ENCODE results near the gene TRAK2. TPM values are rescaled to one million over a fixed set of nuclear protein-coding genes. Genes with fewer than 3 reads are reported as not detected.
"Not testable (repeated sequence)": the region's sequence is repeated elsewhere in the genome, so short reads cannot be mapped to it uniquely, and the experiment has no call there.

Gene TRAK2
- total RNA-seq, 4 donors from 2014 or later: 41.5 to 78.9 (median 54.5) TPM

DNA sequence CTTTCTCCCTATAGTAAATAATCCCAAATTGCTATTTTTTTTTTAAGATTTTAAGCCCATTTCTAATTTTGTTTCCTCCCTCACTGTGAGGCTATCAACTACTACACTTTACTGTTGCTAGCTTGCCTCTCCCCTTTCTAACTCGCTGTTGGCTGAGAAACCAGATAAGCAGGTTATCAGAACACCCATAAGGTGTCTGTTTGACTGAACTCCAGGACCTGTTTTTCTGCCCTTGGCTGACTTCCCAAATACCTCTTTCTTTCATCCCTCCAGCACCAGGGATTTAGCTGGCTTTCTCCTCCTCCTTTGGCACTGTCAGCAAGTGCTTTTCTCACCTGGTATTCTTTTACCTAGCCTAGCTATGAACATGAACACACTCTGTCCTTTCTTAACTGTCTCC lies 11.1 kb downstream of the TRAK2 start:
- Histone ChIP-seq H3K9me3 (no peaks in the 10 kb centered on the region), H3K4me1 (peaks cover 3 to 47% (median 17%) of the 10 kb centered on the region in 4 donors), H3K27ac (peak overlapping the region; percentile 15 to 72 (median 62)), H3K4me3 (no peak overlapping the region), H3K27me3 (no peaks in the 10 kb centered on the region), H3K36me3 (no peaks in the 10 kb centered on the region)
- intact Hi-C loops (cut with DNase I; ENCODE audit: low total_unique reads): no loop called here
- 55 to 60% methylated on average over 1 of the region's 1 CpG for WGBS, 2 donors (ENCODE audit: low coverage in 1 of 2)
- TF ChIP-seq POLR2AphosphoS5 (IDR thresholded peaks at IDR 0.05) (peak in 2 of 3 donors; percentile 37 to 53), EP300 (IDR thresholded peaks at IDR 0.05; ENCODE audit: low read depth) (no peak)
- DNase-seq: peak; percentile 61
- in situ Hi-C loops (cut with MboI; ENCODE audit: low pct_ligation_motif_present in 1 of 4, low pct_unique_long_range_greater_than_20kb in 1 of 4, low sequenced_read_pairs in 3 of 4): no loop called here

DNA sequence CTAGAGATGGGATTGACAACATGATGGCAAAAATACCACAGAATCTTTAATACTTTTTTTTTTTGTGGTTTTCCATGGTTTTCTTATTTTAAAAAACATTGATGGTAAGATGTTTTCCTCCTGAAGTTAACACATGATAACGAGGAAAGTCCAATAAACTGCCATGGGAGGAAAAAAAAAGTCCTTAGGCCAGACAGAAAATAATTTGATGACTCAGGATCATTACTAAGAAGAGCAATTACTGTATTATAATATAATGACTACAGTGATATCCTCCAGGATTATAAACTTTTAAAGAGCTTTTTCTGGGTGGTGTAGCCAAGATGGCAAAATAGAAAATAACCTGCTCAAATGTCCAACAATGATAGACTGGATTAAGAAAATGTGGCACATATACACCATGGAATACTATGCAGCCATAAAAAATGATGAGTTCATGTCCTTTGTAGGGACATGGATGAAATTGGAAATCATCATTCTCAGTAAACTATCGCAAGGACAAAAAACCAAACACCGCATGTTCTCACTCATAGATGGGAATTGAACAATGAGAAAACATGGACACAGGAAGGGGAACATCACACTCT lies 11.8 kb downstream of the TRAK2 start:
- 71 to 83% methylated on average over 1 of the region's 3 CpGs for WGBS, 2 donors (ENCODE audit: low coverage in 1 of 2)
- H3K27ac ChIP-seq; intact Hi-C loops (cut with DNase I; ENCODE audit: low total_unique reads); in situ Hi-C loops (cut with MboI; ENCODE audit: low pct_ligation_motif_present in 1 of 4, low pct_unique_long_range_greater_than_20kb in 1 of 4, low sequenced_read_pairs in 3 of 4); H3K27me3 ChIP-seq; DNase-seq; H3K4me3 ChIP-seq; H3K9me3 ChIP-seq; H3K36me3 ChIP-seq: not testable (repeated sequence)
- H3K4me1 ChIP-seq: peaks cover 3 to 41% (median 17%) of the 10 kb centered on the region in 4 donors

DNA sequence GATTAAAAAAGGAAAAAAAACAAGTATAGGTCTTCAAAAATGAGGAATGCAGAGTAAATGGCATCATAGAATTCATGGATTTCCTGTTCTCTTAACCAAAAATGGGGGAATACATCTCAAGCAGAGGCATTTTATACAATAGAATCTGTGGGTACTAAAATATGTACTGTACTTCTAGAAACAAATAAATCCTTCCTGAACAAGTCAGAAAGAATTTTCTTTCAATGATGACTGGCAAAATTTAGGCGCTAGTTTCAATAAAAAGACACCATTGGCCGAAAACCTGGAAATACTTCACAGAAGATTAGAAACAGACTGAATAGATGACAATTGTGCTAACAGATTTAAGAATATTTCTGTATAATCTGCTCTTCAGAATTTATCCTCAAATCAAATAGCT lies 15.1 kb downstream of the TRAK2 start:
- Histone ChIP-seq H3K27ac (no peak overlapping the region), H3K4me1 (peaks cover 11 to 58% (median 26%) of the 10 kb centered on the region in 4 donors), H3K27me3 (no peaks in the 10 kb centered on the region), H3K9me3 (no peaks in the 10 kb centered on the region), H3K36me3 (no peaks in the 10 kb centered on the region), H3K4me3 (no peak overlapping the region)
- in situ Hi-C loops (cut with MboI; ENCODE audit: low pct_ligation_motif_present in 1 of 4, low pct_unique_long_range_greater_than_20kb in 1 of 4, low sequenced_read_pairs in 3 of 4) (no loop called here), intact Hi-C loops (cut with DNase I; ENCODE audit: low total_unique reads) (no loop called here)
- no peak for DNase-seq
- TF ChIP-seq EP300 (IDR thresholded peaks at IDR 0.05; ENCODE audit: low read depth) (no peak), POLR2A (IDR thresholded peaks at IDR 0.05) (no peak), POLR2AphosphoS5 (IDR thresholded peaks at IDR 0.05) (no peak)
- TF ChIP-seq, protein P1, sequence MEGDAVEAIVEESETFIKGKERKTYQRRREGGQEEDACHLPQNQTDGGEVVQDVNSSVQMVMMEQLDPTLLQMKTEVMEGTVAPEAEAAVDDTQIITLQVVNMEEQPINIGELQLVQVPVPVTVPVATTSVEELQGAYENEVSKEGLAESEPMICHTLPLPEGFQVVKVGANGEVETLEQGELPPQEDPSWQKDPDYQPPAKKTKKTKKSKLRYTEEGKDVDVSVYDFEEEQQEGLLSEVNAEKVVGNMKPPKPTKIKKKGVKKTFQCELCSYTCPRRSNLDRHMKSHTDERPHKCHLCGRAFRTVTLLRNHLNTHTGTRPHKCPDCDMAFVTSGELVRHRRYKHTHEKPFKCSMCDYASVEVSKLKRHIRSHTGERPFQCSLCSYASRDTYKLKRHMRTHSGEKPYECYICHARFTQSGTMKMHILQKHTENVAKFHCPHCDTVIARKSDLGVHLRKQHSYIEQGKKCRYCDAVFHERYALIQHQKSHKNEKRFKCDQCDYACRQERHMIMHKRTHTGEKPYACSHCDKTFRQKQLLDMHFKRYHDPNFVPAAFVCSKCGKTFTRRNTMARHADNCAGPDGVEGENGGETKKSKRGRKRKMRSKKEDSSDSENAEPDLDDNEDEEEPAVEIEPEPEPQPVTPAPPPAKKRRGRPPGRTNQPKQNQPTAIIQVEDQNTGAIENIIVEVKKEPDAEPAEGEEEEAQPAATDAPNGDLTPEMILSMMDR (IDR thresholded peaks at IDR 0.05): no peak
- WGBS, 2 donors (ENCODE audit: low coverage in 1 of 2): 97% methylated on average over 2 of the region's 2 CpGs

DNA sequence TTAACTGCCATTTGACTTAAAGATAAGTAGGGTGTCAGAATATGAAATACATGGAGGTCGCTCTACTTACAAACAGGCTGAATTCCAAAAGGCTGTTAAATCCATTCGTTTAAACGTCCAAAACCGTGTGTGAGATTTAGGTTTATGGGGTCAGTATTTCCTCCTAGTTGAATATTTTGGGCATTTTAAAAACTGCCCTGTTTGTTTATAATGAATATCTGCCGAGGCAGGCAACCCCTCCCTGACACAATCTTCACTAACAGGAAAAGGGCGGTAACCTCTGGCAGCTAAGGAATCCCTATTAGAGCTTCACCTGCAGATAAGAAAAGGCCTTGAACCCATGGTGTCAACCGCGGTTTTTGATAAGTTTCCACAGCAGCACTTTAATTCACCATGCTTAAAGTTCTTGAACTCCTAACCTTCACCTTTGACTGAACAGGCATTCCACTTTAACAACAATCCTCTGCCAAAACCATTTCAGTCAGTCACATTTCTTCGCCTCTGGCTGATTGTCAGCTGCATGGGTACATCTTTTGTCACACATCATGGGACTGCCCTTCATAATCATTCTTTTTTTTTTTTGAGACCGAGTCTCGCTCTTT lies 17.8 kb downstream of the TRAK2 start:
- H3K27me3 ChIP-seq: no peaks in the 10 kb centered on the region
- intact Hi-C loops (cut with DNase I; ENCODE audit: low total_unique reads): no loop called here
- H3K4me1 ChIP-seq: peaks cover 8 to 37% (median 14%) of the 10 kb centered on the region in 4 donors
- no peak for TF ChIP-seq POLR2A (IDR thresholded peaks at IDR 0.05)
- TF ChIP-seq EP300 (IDR thresholded peaks at IDR 0.05; ENCODE audit: low read depth): no peak
- TF ChIP-seq, protein P1 (IDR thresholded peaks at IDR 0.05): no peak
- TF ChIP-seq POLR2AphosphoS5 (IDR thresholded peaks at IDR 0.05): no peak
- H3K9me3 ChIP-seq: no peaks in the 10 kb centered on the region
- H3K4me3 ChIP-seq: no peak overlapping the region
- in situ Hi-C loops (cut with MboI; ENCODE audit: low pct_ligation_motif_present in 1 of 4, low pct_unique_long_range_greater_than_20kb in 1 of 4, low sequenced_read_pairs in 3 of 4): no loop called here
- H3K27ac ChIP-seq: peak overlapping the region; percentile 10 to 63 (median 43)
- 56 to 60% methylated on average over 11 of the region's 11 CpGs for WGBS, 2 donors (ENCODE audit: low coverage in 1 of 2)
- no peaks in the 10 kb centered on the region for H3K36me3 ChIP-seq
- DNase-seq: no peak

DNA sequence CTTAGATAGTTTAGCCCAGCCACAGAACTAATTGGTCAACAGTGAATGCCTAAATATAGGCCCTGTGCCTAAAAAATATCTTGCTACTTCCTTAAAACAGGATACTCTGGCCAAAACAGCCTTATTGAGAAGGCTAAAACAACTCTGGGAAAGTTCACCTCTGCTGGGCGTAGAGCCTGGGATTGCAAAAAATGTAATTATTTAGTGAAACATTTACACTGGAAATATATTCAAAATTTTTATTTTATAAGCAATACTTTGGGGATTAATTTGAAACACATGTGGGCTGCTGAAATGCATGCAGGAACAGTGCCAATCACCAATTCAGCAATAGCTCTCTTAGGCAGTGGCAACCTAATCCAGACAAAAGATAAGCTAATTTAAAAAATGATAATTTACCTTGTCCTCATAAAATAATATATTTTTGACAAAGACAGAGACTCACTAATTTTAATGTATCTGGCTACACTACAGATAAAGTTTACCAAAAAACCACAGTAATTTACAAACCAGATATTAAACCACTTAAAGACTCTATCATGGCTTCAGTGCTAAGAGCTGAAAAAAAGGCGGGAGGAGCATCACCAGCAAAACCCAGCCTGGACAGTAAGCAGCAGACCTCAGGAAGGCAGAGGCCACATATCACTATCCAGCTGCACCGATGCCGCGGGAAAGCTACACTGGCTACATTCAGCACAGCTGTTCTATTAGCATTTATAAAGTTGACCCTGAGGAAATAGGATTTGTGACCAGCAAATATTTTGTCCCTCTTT lies 18.5 kb downstream of the TRAK2 start:
- Histone ChIP-seq H3K9me3 (no peaks in the 10 kb centered on the region), H3K27ac (peak overlapping the region; percentile 10 to 63 (median 43)), H3K27me3 (no peaks in the 10 kb centered on the region), H3K4me3 (no peak overlapping the region), H3K4me1 (peaks cover 8 to 31% (median 14%) of the 10 kb centered on the region in 4 donors), H3K36me3 (no peaks in the 10 kb centered on the region)
- intact Hi-C loops (cut with DNase I; ENCODE audit: low total_unique reads) (no loop called here), in situ Hi-C loops (cut with MboI; ENCODE audit: low pct_ligation_motif_present in 1 of 4, low pct_unique_long_range_greater_than_20kb in 1 of 4, low sequenced_read_pairs in 3 of 4) (no loop called here)
- TF ChIP-seq, protein P1 (IDR thresholded peaks at IDR 0.05): no peak
- no peak for TF ChIP-seq POLR2AphosphoS5 (IDR thresholded peaks at IDR 0.05)
- no peak for TF ChIP-seq EP300 (IDR thresholded peaks at IDR 0.05; ENCODE audit: low read depth)
- WGBS, 2 donors (ENCODE audit: low coverage in 1 of 2): 50 to 79% methylated on average over 5 of the region's 5 CpGs
- DNase-seq: no peak
